Upper lobe of right lung (tissue), 1 donor: ENCODE results near the gene AQR. TPM values are rescaled to one million over a fixed set of nuclear protein-coding genes. Genes with fewer than 3 reads are reported as not detected.

Source experiments
- ATAC-seq: fragments of 200-7000 bp; cut with Tn5 transposase; one replicate; pipeline ENCODE4 v1.9.1; 2020; ENCODE audit warnings: mild to moderate bottlenecking, moderate library complexity
- DNase-seq: peaks from one replicate; pipeline ENCODE4 v3.0.0-alpha.2; 2020
- H3K27ac ChIP-seq: fragments of 200-600 bp; one replicate; pipeline ENCODE4 v1.8.0; 2022
- H3K27me3 ChIP-seq: fragments of 200-600 bp; one replicate; pipeline ENCODE4 v1.8.0; 2022; ENCODE audit warnings: mild to moderate bottlenecking
- H3K36me3 ChIP-seq: fragments of 200-600 bp; one replicate; pipeline ENCODE4 v1.8.0; 2022
- H3K4me1 ChIP-seq: fragments of 200-600 bp; one replicate; pipeline ENCODE4 v1.8.0; 2022
- H3K4me3 ChIP-seq: fragments of 200-600 bp; one replicate; pipeline ENCODE4 v1.8.0; 2022; ENCODE audit warnings: mild to moderate bottlenecking
- H3K9me3 ChIP-seq: fragments of 200-600 bp; one replicate; pipeline ENCODE4 v1.8.0; 2022
- CTCF ChIP-seq: fragments of 200-600 bp; IDR thresholded peaks from one replicate; pipeline ENCODE4 v1.8.0; 2022; ENCODE audit warnings: antibody characterized with exemption
- intact Hi-C: fragments of 100-400 bp; cut with DNase I; formaldehyde crosslinking; loops from one replicate; pipeline ENCODE4 v1.11.0; 2022
- total RNA-seq: library from RNA; stranded (reverse); fragmentation: NEBNext Ultra II Directional; extraction: Animal tissue kit (Norgen Biotek cat#: 25700); gene quantifications from one replicate; pipeline ENCODE4 v1.2.1, GENCODE V29; 2021
- donor health status: DM: no; HTN: yes; CAD: no; lungs with severe emphysema.

The AQR gene
- total RNA-seq, 1 donor from 2014 or later: 28.2 TPM

- no peak for ATAC-seq
- TF ChIP-seq CTCF: no peak
- Histone ChIP-seq H3K27ac (no peak overlapping the region), H3K9me3 (peaks cover 11% of the 10 kb centered on the region), H3K36me3 (peaks cover 79% of the 10 kb centered on the region), H3K4me3 (no peak overlapping the region), H3K27me3 (no peaks in the 10 kb centered on the region), H3K4me1 (no peaks in the 10 kb centered on the region)
- no peak for DNase-seq
- intact Hi-C loops: no loop called here
Measured at GRCh38 chr15:34890424-34890823, 79.1 kb downstream of the AQR start.

GRCh38 chr15:34889476-34889875, 80.1 kb downstream of the AQR start:
- no peak for TF ChIP-seq CTCF

GRCh38 chr15:34886134-34886533, 83.4 kb downstream of the AQR start:
- no peak for TF ChIP-seq CTCF
- Histone ChIP-seq H3K4me3 (no peak overlapping the region), H3K36me3 (peaks cover 97% of the 10 kb centered on the region), H3K4me1 (no peaks in the 10 kb centered on the region), H3K9me3 (no peaks in the 10 kb centered on the region), H3K27ac (no peak overlapping the region), H3K27me3 (no peaks in the 10 kb centered on the region)
- ATAC-seq (no peak), DNase-seq (no peak)
- intact Hi-C loops: no loop called here

More at GRCh38 chr15:34889476-34889875, 80.1 kb downstream of the AQR start:
- ATAC-seq (no peak), DNase-seq (no peak)
- Histone ChIP-seq H3K27me3 (no peaks in the 10 kb centered on the region), H3K27ac (no peak overlapping the region), H3K36me3 (peaks cover 89% of the 10 kb centered on the region), H3K4me3 (no peak overlapping the region), H3K9me3 (peaks cover 11% of the 10 kb centered on the region), H3K4me1 (no peaks in the 10 kb centered on the region)
- intact Hi-C loops: no loop called here

GRCh38 chr15:34883633-34884032, 85.9 kb downstream of the AQR start:
- H3K9me3 ChIP-seq: no peaks in the 10 kb centered on the region
- no peak for TF ChIP-seq CTCF
- no peak for DNase-seq
- intact Hi-C loops: no loop called here
- no peaks in the 10 kb centered on the region for H3K4me1 ChIP-seq
- no peak overlapping the region for H3K27ac ChIP-seq
- peaks cover 87% of the 10 kb centered on the region for H3K36me3 ChIP-seq
- no peaks in the 10 kb centered on the region for H3K27me3 ChIP-seq
- H3K4me3 ChIP-seq: no peak overlapping the region
- no peak for ATAC-seq

- H3K4me3 ChIP-seq: no peak overlapping the region
- peaks cover 82% of the 10 kb centered on the region for H3K36me3 ChIP-seq
- no peaks in the 10 kb centered on the region for H3K4me1 ChIP-seq
- ATAC-seq (no peak), DNase-seq (no peak)
- no peak for TF ChIP-seq CTCF
- no peak overlapping the region for H3K27ac ChIP-seq
- H3K27me3 ChIP-seq: no peaks in the 10 kb centered on the region
- intact Hi-C loops: no loop called here
- H3K9me3 ChIP-seq: no peaks in the 10 kb centered on the region
Measured at GRCh38 chr15:34883042-34883441, 86.5 kb downstream of the AQR start.

DNA sequence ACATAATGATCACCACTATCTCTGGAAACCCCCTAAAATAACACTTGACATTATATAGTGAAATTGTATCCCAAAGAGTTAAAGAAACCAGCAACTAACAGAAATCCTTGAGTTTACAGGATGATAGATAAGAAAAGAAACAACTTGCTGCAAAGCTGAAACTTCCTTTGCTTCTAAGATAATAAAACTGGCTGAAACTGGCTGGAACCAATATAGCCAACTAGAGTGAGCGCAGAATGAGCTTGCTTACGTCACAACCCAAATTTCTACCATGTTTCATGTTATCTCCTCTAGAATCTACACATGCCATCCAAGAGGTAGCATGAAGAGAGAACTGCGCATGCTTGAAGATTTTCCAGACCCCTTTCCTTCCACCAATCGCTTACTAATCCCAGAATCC, 90.4 kb downstream of the AQR start:
- no peaks in the 10 kb centered on the region for H3K9me3 ChIP-seq
- H3K27me3 ChIP-seq: no peaks in the 10 kb centered on the region
- ATAC-seq (no peak), DNase-seq (no peak)
- intact Hi-C loops: no loop called here
- H3K27ac ChIP-seq: no peak overlapping the region
- H3K4me3 ChIP-seq: no peak overlapping the region
- no peaks in the 10 kb centered on the region for H3K4me1 ChIP-seq
- TF ChIP-seq CTCF: no peak
- peaks cover 75% of the 10 kb centered on the region for H3K36me3 ChIP-seq
